GM19463 (cell line): Measurements from ENCODE around the gene GAGE12D.
"Not testable (repeated sequence)": the region's sequence is repeated elsewhere in the genome, so short reads cannot be mapped to it uniquely, and the experiment has no call there.

Experiments
- ATAC-seq: cut with Tn5 transposase; IDR thresholded peaks from one replicate; pipeline ENCODE4 v1.9.1; 2021; ENCODE audit warnings: mild to moderate bottlenecking, moderate library complexity; ENCODE audit not compliant: unreplicated experiment

GAGE12D gene, protein sequence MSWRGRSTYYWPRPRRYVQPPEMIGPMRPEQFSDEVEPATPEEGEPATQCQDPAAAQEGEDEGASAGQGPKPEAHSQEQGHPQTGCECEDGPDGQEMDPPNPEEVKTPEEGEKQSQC

DNA sequence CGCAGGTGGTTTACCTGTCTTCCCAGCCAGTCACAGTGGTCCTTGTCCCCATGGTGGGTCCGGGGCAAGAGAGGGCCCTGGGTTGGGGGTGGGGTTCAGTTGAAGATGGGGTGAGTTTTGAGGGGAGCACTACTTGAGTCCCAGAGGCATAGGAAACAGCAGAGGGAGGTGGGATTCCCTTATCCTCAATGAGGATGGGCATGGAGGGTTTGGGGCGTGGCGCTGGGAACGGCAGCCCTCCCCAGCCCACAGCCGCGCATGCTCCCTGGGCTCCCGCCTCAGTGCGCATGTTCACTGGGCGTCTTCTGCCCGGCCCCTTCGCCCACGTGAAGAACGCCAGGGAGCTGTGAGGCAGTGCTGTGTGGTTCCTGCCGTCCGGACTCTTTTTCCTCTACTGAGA is at the start of gene GAGE12D:
Gene GAGE12D (plus strand): TSS at position 301 of the 400 bp plus-strand sequence. CDS start 1,155 bp downstream, outside the sequence.
- not testable (repeated sequence) for ATAC-seq

DNA sequence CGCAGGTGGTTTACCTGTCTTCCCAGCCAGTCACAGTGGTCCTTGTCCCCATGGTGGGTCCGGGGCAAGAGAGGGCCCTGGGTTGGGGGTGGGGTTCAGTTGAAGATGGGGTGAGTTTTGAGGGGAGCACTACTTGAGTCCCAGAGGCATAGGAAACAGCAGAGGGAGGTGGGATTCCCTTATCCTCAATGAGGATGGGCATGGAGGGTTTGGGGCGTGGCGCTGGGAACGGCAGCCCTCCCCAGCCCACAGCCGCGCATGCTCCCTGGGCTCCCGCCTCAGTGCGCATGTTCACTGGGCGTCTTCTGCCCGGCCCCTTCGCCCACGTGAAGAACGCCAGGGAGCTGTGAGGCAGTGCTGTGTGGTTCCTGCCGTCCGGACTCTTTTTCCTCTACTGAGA is 9.7 kb upstream of the GAGE12D start, which contains the start of gene GAGE12C:
Gene GAGE12C (plus strand): TSS at position 301 of the 400 bp plus-strand sequence. CDS start 1,155 bp downstream, outside the sequence.
- not testable (repeated sequence) for ATAC-seq

DNA sequence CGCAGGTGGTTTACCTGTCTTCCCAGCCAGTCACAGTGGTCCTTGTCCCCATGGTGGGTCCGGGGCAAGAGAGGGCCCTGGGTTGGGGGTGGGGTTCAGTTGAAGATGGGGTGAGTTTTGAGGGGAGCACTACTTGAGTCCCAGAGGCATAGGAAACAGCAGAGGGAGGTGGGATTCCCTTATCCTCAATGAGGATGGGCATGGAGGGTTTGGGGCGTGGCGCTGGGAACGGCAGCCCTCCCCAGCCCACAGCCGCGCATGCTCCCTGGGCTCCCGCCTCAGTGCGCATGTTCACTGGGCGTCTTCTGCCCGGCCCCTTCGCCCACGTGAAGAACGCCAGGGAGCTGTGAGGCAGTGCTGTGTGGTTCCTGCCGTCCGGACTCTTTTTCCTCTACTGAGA is 9.5 kb downstream of the GAGE12D start, which contains the start of gene GAGE12E:
Gene GAGE12E (plus strand): TSS at position 301 of the 400 bp plus-strand sequence. CDS start 1,155 bp downstream, outside the sequence.
- ATAC-seq: not testable (repeated sequence)

DNA sequence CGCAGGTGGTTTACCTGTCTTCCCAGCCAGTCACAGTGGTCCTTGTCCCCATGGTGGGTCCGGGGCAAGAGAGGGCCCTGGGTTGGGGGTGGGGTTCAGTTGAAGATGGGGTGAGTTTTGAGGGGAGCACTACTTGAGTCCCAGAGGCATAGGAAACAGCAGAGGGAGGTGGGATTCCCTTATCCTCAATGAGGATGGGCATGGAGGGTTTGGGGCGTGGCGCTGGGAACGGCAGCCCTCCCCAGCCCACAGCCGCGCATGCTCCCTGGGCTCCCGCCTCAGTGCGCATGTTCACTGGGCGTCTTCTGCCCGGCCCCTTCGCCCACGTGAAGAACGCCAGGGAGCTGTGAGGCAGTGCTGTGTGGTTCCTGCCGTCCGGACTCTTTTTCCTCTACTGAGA is 19.0 kb downstream of the GAGE12D start, which contains the start of gene GAGE12F:
Gene GAGE12F (plus strand): TSS at position 301 of the 400 bp plus-strand sequence. CDS start 1,155 bp downstream, outside the sequence.
- ATAC-seq: not testable (repeated sequence)

DNA sequence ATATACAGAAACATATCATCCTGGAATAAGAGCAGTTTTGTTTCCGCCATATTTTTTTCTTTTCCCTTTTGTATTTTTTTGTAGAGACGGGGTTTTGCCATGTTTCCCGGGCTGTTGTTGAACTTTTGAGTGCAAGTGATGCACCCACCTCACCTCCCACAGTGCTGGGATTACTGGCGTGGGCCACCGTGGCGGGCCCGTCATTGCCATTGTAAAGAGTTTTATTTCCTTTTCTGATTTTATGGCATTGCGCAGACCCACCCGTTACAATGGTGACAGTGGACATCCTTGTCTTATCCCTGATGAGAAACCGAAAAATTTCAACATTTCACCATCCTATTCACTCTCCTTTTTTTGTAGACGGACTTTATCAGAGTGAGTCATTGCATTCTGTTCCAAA is 27.2 kb downstream of the GAGE12D start:
- not testable (repeated sequence) for ATAC-seq

DNA sequence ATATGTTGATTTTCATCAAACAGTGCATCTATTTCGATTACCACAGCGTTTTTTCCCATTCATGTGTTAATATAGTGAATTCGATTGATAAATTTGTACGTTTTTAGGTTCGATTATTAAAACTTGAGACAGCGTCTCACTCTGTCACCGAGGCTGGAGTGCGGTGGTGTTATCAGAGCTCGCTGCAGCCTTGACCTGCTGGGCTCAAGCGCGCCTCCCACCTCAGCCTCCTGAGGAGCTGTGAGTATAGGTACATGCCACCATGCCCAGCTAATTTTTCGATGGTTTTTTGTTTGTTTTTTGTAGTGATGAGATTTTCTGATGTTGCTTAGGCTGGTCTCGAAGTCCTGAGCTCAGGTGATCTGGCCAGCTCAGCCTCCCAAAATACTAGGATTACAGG is 27.6 kb downstream of the GAGE12D start:
- not testable (repeated sequence) for ATAC-seq

DNA sequence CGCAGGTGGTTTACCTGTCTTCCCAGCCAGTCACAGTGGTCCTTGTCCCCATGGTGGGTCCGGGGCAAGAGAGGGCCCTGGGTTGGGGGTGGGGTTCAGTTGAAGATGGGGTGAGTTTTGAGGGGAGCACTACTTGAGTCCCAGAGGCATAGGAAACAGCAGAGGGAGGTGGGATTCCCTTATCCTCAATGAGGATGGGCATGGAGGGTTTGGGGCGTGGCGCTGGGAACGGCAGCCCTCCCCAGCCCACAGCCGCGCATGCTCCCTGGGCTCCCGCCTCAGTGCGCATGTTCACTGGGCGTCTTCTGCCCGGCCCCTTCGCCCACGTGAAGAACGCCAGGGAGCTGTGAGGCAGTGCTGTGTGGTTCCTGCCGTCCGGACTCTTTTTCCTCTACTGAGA is 28.6 kb downstream of the GAGE12D start, which contains the start of gene GAGE12G:
Gene GAGE12G (plus strand): TSS at position 301 of the 400 bp plus-strand sequence. CDS start 1,155 bp downstream, outside the sequence.
- ATAC-seq: not testable (repeated sequence)

DNA sequence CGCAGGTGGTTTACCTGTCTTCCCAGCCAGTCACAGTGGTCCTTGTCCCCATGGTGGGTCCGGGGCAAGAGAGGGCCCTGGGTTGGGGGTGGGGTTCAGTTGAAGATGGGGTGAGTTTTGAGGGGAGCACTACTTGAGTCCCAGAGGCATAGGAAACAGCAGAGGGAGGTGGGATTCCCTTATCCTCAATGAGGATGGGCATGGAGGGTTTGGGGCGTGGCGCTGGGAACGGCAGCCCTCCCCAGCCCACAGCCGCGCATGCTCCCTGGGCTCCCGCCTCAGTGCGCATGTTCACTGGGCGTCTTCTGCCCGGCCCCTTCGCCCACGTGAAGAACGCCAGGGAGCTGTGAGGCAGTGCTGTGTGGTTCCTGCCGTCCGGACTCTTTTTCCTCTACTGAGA is 38.1 kb downstream of the GAGE12D start, which contains the start of gene GAGE12H:
Gene GAGE12H (plus strand): TSS at position 301 of the 400 bp plus-strand sequence. CDS start 1,155 bp downstream, outside the sequence.
- not testable (repeated sequence) for ATAC-seq

DNA sequence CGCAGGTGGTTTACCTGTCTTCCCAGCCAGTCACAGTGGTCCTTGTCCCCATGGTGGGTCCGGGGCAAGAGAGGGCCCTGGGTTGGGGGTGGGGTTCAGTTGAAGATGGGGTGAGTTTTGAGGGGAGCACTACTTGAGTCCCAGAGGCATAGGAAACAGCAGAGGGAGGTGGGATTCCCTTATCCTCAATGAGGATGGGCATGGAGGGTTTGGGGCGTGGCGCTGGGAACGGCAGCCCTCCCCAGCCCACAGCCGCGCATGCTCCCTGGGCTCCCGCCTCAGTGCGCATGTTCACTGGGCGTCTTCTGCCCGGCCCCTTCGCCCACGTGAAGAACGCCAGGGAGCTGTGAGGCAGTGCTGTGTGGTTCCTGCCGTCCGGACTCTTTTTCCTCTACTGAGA is 47.7 kb downstream of the GAGE12D start, which contains the start of gene GAGE2A:
Gene GAGE2A (plus strand): TSS at position 301 of the 400 bp plus-strand sequence. CDS start 1,155 bp downstream, outside the sequence.
- not testable (repeated sequence) for ATAC-seq

DNA sequence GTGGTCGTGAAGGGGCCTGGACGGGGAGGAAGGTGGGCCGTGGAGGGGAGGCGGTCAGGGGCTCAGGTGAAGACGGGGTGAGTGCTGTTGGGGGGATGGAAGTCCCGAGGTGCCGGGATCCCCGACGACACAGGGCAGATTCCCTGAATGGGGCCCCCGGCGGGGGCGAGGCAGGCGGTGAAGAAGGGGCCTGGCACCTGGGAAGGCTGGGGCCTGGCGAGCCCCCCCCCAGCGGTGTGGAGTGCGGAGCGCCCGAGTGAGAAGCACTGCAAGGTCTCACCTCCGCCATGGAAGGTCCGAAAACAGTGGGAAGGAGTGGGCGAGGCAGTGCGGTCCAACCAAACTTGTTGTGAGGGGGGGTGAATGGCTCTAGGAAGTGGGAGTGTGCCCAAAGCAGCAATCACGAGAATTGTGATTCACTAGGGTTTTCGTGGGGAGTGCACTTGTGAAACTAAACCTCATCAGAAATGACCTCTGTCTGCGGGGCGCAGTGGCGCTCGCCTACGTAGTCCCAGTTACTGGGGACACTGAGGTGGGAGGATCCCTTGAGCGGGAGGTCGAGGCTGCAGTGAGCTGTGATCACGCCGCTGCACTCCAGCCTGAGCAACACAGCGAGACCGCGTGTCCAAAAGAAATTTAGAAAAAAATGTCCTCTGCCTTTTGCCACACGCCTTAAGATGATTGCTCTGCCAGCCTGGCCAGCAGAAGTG is 48.4 kb downstream of the GAGE12D start:
- not testable (repeated sequence) for ATAC-seq

DNA sequence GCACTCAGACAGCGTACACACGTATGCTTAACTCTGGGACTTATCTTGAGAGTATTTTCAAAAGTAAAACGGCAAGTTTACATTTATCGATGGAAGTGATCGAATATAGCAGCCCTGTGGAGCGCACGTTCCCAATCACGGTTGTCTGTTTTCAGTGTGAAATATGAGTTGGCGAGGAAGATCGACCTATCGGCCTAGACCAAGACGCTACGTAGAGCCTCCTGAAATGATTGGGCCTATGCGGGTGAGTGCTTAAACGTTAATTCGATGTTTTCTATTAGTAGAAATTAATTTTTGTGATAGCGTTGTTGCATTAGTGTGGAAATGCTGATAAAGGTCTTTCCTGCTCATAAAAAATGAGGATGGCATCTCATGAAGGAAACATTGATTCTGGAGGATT is 49.0 kb downstream of the GAGE12D start:
- not testable (repeated sequence) for ATAC-seq
